Hematopoietic multipotent progenitor cell treated with erythropoietin and hydrocortisone succinate and interleukin-3 and kit ligand, for 15 days (in vitro differentiated cells): Measurements from ENCODE around the gene LOXL1.

Experiments
- DNase-seq: peaks from one replicate; pipeline ENCODE4 v3.0.0-alpha.2; 2015; ENCODE audit warnings: low spot score

Gene LOXL1

DNA sequence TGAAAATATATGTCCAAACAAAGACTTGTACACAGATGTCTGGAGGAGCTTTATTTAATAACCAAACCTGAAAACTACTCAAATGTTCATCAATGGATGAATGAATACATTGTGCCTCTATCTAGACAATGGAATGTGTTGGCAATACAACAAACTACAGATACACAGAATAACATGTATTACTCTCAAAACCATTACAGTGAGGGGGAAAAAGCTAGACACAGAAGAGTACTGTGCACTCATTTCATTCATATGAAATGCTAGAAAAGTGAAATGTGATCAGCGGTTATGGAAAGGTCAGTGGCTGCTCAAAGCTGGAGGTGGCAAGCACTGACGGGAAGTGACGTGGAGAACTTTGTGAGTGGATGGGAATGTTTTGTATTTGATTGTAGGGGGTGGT, 52.6 kb downstream of the LOXL1 start:
- DNase-seq: no peak

DNA sequence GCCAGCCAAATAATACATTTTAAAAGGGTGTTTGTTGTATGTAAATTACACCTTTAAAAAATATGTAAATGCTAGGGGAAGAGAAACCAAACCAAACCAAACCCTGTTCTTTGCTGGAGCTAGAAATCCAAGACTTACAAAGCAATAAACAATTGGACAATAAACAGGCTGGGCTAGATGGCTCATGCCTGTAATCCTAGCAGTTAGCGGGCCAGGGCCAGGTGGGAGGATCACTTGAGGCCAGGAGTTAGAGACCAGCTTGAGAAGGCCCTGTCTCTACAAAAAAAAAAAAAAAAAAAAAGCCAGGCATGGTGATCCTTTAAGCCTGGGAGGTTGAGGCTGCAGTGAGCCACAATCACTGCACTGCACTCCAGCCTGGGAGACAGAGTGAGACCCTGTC, 53.4 kb downstream of the LOXL1 start:
- DNase-seq: no peak

DNA sequence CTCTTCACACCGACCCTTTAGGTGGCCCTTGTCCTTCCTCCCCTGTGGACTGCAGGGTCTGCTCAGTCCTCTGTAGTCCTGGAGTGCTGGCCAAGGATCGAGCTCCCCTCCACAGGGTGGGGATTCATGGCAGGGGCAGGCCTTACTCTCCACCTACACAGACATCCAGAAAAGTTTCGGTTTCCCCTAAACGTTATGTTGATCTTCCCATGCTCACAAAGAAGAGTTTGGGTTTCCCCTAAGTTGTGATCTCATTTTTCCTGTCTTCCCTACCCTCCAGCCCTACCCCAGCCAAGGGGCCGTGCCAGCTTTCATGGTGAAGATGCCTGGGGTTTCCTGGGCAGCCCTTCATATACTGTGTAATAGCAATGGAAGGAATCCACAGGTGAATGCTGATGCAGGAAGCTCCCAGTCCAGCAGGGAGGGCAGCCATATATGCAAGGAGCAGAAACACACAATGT, 55.5 kb downstream of the LOXL1 start:
- DNase-seq: no peak

DNA sequence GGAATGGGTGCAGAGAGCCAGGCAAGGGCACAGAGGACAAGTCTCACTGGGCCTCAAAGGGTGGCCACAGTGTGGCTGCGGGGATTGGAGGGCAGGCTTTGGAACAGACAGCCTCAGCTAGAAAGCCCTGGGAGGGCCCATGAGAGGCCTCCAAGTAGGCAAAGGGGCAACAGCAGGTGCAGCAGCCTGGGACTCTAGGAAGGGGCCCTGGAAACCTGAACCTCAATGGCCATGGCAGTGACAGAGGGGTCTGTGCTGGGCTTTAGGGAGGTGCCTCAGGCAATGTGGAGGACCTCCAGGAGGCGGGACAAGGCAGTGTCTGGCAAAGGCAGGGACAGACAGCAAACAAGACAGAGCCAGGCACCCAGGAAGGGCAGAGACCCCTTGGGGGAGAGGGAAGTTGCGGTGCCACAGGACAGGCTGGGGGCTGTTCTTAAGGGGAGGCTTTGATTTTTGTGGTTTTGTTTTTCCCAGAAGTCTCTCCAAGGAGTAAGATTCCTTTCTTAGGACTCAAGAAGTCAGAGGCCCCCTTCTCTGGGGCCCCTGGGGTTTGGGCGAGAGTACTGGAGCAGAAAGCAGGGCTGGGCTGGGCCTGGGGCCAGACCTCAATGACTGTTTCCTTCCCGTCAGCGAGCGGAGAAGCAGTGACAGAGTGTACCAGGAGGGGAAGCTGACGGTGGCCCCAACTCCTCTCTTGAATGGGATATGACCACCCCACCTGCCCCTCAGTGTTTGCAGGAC, 56.1 kb downstream of the LOXL1 start:
- no peak for DNase-seq

DNA sequence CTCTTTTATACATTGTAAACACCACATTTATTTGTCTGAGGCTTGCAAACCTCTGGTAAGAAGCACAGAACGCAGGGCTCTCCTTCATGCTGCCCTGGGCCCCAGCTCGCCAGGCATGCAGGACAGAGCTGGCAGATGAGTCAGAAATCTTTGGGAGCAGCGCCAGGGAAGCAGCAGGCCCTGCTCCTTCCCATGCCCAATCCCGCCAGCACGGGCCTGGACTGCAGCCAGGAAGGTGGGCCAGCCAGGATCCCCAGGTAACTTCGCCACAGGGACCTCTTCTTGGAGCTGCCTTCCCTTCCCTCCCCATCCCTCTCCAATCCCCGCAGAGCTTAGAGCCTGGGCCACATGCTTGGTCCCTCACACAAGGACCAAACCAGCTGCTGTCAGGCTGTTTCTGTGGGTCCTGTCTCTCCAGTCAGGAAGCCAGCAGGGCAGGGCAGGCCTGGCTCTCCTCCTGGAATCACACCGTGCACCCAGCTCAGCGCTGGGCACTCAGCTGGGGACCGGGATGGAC, 57.0 kb downstream of the LOXL1 start:
- DNase-seq: no peak

DNA sequence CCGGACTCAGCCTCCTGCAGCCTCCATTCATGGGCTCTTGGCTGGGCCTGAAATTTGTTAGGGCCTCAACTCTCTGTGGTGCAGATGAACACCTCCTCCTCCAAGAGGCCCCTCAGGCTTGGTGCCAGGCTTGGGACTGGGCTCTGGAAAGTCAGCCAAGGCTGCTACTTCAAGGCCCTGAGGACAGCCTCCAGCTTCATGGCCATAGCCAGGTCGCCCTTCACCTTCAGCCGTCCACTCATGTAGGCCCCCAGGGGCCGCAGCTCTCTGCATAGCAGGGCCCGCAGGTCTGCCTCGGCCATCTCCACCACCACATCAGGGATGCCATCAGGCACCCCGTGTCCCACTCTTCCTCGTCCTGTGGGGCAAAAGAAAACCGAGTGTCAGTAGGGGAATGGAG, 57.5 kb downstream of the LOXL1 start:
- no peak for DNase-seq

DNA sequence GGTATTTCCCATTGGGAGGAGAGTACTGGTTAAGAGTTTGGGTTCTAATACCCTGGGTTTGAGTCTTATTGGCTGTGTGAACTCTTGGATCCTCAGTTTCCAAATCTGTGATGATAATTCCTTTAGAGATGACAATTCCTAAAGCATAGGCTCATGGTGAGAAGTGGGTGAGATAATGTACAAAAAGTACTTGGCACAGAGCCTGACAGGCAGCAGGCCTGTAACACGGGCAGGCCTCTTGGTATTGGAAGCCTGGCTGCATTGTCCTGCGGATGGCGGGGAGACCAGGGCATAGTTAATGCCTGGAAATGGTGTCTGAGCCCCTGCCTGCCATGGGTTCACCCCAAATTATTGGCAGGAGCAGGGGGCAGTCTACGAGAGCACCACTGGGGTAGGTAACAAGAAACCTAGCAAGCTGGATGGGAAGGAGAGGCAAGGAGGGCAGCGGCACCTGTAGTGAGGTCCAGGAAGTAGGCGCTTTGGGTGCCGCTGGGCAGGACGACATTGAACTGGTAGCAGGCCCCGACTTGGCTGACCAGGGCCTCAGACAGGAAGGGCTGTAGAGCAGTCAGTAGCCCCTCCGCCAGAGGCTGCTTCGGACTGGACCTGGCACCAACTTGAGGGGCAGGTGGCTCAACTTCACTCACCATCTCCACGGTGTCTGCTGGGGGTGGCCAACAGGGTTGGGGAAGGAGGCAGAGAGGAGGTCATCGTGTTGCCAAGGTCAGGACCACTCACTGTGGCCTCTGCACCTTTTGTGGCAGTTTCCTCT, 58.1 kb downstream of the LOXL1 start:
- no peak for DNase-seq

DNA sequence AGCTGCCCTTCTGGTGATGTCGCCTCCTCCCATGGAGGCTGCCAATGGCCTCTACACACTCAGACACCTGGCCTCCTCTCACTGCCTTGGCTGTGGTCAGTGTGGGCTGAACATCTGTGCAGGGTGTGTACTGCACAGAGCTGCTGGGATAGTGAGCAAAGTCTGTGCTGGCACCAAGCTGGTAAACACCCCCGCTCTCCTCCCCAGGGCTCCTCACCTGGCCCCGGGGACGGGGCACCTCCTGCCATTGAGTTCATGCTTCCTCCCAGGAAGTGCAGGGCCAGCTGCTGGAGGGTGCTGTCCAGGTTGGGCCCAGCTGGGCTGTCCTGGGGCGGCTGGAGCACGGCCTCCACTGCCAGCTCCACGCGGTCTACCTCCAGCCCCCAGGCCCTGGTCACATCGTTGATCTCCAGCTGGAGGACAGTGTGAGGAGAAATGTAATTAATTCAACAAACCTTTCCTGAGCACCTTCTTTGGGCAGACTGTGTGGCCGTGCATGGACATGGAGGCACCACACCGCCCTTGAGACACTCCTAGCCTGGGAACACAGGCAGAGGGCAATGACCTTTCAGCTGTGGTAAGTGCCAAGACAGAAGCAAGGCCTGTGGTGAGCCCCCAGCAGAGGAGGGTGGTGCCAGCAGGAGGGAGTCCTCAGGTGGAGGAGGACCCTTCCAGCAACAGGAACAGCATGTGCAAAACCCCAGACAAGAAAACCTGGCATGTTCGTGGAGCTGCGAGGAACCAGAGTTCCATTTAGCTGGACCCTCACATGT, 59.0 kb downstream of the LOXL1 start:
- DNase-seq: no peak

DNA sequence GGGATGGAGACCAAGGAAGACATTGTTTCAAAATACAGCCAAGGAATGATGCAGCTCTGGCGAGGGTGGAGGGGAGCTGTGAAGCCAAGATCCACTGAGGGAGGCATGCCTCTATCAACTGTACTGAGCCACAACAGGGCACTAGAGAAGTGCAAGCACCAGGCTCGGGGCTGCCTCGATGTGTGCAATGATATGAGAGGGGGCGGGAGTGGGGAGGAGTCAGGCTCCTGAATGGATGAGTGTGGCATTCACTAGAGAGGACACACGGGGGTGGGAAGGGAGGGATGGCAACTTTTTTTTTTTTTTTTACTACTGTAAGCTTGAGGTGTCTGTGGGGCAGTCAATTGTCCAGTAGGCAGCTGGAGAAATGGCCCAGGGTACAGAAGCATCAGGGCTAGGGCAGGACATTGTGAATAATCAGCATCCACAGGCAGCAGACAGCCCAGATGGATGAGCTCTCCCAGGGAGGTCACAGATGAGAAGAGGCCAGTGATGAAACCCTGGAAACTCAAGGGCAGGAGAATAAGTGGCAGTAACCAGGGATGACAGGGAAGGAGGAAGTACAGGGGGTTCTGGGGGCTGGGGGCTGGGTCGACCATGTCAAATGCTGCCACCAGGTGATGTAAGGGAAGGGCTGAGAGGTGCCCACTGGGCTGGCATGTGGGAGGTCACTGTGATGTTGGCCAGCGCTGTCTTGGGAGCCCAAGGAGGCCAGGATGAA, 60.0 kb downstream of the LOXL1 start:
- no peak for DNase-seq

DNA sequence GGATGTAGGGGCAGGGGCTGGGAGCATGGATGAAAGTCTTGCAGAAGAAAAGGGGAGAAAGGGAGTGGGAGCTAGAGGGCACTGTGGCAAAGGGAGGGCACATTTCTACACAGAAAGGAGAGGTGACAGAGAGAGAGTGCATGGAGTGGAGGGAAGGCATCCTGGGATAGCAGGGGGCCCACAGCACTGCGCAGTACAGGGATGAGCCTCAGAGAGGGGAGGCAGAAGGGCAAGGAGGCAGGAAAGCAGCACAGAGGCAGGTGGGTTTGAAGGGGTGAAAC, 60.5 kb downstream of the LOXL1 start:
- DNase-seq: no peak

DNA sequence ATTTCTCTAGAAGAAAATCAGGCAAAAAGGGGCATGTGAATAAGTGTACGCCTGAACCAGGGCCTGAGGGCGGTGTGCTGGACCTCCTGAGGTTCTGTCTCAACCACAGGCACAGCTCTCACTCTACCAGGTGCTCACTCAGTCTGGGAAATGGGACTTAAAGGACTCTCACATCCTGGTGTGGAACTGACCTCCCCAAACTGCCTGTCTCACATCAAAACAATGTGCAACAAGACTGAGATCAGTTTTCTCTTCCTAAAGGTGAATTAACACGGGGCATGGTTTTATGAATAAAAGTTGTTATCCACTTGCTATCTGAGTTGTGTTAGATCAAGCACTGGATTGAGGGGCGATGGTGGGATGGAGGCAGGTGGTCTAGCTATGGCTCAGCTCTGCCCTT, 61.0 kb downstream of the LOXL1 start:
- DNase-seq: no peak

DNA sequence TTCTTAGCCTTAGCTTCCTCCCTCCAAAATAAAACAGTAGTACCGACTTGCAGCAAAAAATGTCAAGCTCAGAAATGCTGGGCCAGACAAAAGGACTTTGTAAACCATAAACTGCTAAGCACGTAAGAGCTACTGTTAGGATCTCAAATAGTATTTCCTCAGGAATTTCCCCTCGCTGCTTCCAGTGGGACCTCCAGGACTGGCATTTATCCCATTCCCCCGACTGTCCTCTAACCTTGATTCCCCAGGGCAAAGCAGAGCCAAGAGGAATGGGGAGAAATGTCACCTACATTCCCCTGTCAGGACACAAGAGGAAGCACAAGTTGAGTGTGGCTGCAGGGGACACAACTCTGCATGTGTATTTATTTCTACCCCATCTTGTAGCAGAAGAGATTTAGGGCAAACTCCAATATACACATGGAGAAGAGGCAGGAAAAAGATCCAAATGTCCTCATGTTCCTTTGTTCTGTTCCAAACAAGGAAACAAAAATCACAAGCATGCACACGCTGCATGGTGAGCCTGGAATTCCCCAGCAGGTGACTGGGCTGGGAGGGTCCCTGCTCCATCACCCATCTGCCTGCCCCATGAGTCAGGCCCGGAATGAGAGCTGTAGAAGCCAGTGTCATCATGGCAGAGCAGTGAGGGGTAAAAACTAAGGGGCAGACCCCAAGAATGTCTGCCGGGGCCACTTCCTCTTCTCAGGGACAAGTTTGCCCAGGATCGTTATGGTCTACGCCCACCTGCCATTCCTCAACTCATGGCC, 61.6 kb downstream of the LOXL1 start:
- no peak for DNase-seq

DNA sequence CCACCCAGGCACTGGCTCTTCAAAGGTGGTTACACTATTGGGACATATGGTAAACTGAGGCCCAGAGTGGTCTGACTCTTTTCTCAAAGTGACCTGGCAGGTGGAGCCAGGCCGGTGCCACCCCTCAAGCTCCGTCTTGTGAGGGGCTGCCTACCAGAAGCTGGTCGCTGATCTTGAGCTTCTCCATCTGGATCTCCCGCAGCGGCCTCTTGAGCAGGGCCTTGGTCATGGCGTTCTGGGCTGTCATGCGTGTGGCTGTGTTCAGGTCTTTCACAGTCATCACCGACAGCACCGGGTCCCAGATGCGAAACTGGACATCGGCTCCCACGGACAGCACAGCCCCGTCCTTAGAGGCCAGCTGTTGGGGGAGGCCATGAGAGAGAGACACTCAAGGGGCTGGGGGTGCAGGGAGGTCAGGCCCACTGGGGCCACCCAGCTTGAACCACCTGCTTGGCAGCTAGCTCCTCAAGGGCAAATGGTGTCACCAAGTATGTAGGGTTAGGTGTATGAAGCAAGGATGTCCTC, 62.2 kb downstream of the LOXL1 start:
- DNase-seq: no peak

DNA sequence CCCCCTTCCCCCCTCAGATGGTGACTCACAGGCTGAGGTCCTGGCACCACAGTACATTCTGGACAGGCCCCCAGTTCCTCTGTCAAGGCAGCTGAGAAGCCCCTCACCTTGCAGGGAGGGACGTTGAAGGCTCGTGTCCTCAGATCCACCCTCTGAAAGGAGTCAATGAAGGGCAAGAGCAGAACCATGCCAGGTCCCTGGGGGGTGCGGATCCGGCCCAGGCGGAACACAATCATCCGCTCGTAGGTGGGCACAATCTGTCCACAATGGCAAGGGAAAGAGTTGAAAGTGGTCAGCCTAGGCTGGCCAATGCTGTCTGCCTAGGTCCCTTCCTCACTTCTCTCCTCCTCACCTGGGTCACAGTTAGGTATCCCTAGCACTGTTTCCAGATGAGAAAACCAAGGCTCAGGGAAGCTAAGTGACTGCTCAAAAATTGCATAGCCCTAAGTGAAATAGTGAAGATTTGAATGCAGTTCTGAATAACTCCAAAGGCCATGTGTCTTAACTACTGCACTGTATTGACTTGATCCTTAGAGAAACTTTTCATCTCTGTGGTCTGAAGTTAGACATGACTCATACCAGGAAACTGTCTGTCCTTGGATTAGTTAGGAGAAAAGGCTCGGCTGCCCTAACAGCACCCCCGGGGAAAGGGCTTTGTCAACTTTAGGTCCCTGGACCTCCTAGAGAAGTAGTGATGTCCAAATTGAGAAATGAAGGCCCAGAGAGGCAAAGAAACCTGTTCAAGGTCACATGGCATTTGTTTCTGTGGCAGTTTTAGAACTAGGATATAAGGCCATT, 62.9 kb downstream of the LOXL1 start:
- DNase-seq: no peak

DNA sequence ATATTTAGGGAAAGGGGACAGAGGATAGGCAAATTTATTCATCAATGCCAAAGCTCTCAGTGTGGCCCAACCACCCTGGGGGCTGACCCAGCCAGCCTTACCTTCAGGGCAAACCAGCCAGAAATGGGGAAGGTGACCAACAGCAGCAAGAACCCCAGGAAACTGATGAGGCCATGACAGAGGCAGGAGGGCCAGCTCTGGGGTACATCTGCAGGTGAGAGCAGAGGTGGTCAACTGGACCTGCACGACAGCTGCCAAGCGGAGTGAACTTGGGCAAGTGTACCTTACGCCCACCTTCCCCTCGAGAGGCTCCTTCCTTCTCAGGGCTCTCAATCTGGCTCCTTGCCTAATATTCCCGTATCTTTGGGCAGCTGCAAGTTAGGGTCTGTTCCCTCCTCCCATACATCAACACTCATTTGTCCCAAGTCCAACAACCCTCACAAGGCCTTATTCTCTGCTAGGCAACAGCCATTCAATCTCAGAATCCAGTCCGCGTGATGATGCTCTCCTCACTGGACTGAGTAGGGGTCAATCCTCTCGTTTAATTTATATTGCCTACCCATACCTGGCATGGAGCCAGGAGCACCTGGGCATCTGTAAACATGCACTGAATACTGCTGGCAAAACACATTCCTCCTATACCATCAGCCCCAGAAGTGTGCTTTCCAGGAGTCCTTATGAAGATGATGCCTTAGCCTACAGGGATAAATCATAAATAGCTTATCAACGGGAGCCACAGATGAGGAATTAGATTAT, 64.2 kb downstream of the LOXL1 start:
- DNase-seq: no peak

DNA sequence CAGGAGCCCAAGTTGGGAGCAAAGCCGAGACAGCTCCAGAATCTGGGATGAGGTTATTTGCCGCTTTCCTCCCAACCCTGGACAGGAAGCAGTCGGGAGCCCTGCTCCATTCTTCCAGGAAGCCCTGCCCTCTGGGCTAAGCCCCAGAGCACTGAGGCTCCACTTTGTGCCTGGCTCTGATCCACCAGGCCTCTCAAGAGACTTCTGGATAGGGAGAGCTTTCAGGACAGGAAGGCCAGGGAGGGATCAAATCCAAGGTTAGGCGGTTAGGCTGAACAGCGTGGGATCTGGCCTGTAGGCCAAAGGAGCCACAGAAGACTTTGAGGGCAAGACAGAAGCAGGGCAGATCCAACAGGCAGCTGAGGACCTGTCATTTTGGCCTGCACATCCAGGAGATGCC, 65.0 kb downstream of the LOXL1 start:
- DNase-seq: no peak

DNA sequence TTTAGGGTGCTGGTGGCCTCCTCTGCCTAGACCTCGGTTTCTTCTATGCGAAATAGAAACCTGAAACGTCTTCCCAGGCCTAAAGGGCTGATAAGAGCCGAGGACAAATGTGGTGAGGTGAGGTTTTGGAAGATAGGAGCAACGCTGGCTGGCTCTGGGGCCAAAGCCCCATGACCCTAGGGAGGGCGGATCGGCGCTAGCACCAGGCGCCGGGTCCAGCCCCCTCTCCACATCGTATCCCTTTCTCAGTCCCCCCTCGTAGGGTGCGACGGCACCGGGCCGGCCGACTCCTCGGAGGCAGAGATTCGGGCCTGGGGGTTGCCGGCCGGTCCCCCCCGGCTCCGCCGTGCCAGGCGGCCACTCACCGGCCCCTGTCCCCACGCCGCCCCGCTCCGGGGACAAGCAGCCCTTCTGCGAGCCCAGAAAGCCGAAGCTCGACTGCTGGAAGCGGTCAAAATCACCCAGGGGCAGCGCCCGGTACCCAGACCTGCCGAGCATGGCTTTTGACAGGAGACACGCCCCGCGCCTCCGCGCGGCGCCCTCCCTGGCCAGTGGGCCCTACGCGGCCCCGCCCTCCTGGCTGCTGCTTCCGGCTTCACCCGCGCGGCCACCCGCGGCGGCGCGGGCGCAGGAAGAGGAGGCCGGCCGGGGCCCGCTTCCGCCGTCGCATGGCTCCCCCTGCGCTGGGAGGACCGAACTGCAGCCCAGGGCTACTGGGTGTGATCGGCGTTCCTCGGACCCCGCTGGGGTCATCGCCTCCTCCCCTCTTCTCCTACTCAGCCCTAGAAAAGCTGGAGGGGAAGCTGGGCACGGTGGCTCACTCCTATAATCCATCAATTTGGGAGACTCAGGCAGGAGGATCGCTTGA, 65.7 kb downstream of the LOXL1 start, which contains the start of gene STOML1:
TSS of gene STOML1 (minus strand) at position 570 of the 868 bp plus-strand sequence. CDS start at position 498, 72 bp downstream.
- DNase-seq: peak; percentile 96

DNA sequence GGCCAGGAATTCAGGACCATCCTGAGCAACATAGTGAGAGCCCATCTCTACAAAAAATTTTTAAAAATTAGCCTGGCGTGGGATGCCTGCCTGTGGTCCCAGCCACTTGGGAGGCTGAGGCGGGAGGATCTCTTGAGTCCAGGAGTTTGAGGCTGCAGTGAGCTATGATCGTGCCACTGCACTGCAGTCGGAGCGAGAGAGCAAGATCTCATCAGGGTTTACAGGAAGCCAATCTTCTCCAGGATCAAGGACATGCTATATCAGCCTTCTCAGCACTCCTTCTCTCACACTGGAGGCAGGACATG, 66.3 kb downstream of the LOXL1 start:
- peak; percentile 21 for DNase-seq
